GM12874 (cell line): ENCODE data around the gene TLCD5.

Experiments used
- CTCF ChIP-seq: IDR thresholded peaks from 2 replicates; pipeline ENCODE4 v1.5.1; 2011; ENCODE audit warnings: low read depth, mild to moderate bottlenecking, control low read depth, low read length, moderate library complexity; ENCODE audit not compliant: insufficient read depth

TLCD5 gene

GRCh38 chr11:120334894-120335462 is 9.9 kb downstream of the TLCD5 start:
- peak; percentile 49 for TF ChIP-seq CTCF

- no peak for TF ChIP-seq CTCF
These were observed 10.4 kb downstream of the TLCD5 start for GRCh38 chr11:120335556-120335907.

GRCh38 chr11:120335908-120336640 is 11.0 kb downstream of the TLCD5 start, which contains the start of gene ARHGEF12:
Gene ARHGEF12, plus strand, starts transcription at chr11:120336413. Its CDS starts 831 bp downstream, at chr11:120337244.
- peak; percentile 56 for TF ChIP-seq CTCF

GRCh38 chr11:120336641-120337354 is 11.7 kb downstream of the TLCD5 start:
- TF ChIP-seq CTCF = no peak

GRCh38 chr11:120337355-120338106 is 12.4 kb downstream of the TLCD5 start:
- no peak for TF ChIP-seq CTCF

- no peak for TF ChIP-seq CTCF
These were observed 13.2 kb downstream of the TLCD5 start for GRCh38 chr11:120338107-120338933.
